MM.1S (cell line): ENCODE results near the gene HAO2.

ENCODE experiments used
- CTCF ChIP-seq: fragments of 300-600 bp; sonication (generic); IDR thresholded peaks from 2 replicates; pipeline ENCODE4 v1.5.1; 2016; ENCODE audit warnings: antibody characterized with exemption, low read length, mixed read lengths
- EZH2 ChIP-seq: fragments of 300-600 bp; sonication (generic); optimal IDR thresholded peaks from 2 replicates; pipeline ENCODE3; 2017; ENCODE audit warnings: low read depth, mild to moderate bottlenecking, antibody characterized with exemption, low read length, mixed read lengths

DNA sequence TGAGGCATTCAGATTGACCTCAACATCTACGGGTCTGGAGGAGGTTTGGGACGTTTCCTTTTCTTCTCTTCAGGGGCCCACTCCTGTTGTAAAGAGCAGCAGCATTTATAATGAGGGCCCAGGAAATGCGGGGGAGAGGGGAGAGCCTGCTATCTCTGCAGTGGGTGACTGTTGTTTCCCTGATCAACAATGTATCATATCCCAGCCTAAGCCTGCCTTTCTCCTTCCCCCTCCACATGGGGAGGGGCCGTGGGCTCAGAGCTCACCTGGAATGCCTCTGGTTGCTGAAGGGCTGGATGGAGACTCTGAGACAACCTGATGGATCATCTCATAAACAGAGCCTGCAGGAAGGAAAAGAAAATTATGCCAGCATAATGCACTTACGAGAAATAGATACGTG, 36.0 kb upstream of the HAO2 start:
- TF ChIP-seq CTCF (no peak), EZH2 (no peak)
